T-helper 17 cell (primary cell): ENCODE results near the gene STK32C. TPM values are rescaled to one million over a fixed set of nuclear protein-coding genes. Genes with fewer than 3 reads are reported as not detected.

Experiments used
- ATAC-seq: fragments of 150-1000 bp; cut with Tn5 transposase; 2 replicates; pipeline ENCODE4 v1.10.0; 2021; ENCODE audit warnings: mild to moderate bottlenecking, moderate library complexity
- DNase-seq, 3 donors: peaks; one replicate each; pipeline versions ENCODE4 v3.0.0 to v3.0.0-alpha.2; 2020 to 2021
- H3K9me3 ChIP-seq: one replicate; pipeline ENCODE4 v1.7.0; 2013; ENCODE audit warnings: low read length, mild to moderate bottlenecking; ENCODE audit not compliant: control insufficient read depth, poor library complexity, severe bottlenecking
- H3K27ac Mint-ChIP-seq: one replicate; pipeline ENCODE4 v1.8.0; 2022; ENCODE audit warnings: mild to moderate bottlenecking, moderate library complexity, mixed read lengths
- H3K27me3 Mint-ChIP-seq: one replicate; pipeline ENCODE4 v1.8.0; 2022; ENCODE audit warnings: mixed read lengths
- H3K36me3 Mint-ChIP-seq: one replicate; pipeline ENCODE4 v1.8.0; 2022; ENCODE audit warnings: low read depth, mixed read lengths
- H3K4me1 Mint-ChIP-seq: one replicate; pipeline ENCODE4 v1.8.0; 2022; ENCODE audit warnings: mild to moderate bottlenecking, mixed read lengths
- H3K4me3 Mint-ChIP-seq: one replicate; pipeline ENCODE4 v1.8.0; 2022; ENCODE audit warnings: mild to moderate bottlenecking, moderate library complexity, mixed read lengths
- total RNA-seq, 4 donors: library from RNA in 2 of 4; stranded (reverse) in 2 of 4; gene quantifications; one replicate each; pipeline ENCODE4 v1.2.3 and lab custom pipeline; 2022 to 2026

STK32C gene
- total RNA-seq, 2 donors from 2014 or later = 7.1 to 8.4 TPM

- DNase-seq = no peak
These were observed 76.1 kb downstream of the STK32C start for GRCh38 chr10:132231656-132232022.

GRCh38 chr10:132230557-132231210 lies 77.1 kb downstream of the STK32C start:
- H3K27me3 Mint-ChIP-seq = no peaks in the 10 kb centered on the region
- peaks cover 7% of the 10 kb centered on the region for H3K36me3 Mint-ChIP-seq
- ATAC-seq = no peak
- H3K9me3 ChIP-seq = no peaks in the 10 kb centered on the region
- no peak for DNase-seq
- peaks cover 24% of the 10 kb centered on the region for H3K4me1 Mint-ChIP-seq
- peak overlapping the region; percentile 74 for H3K27ac Mint-ChIP-seq
- H3K4me3 Mint-ChIP-seq = peak overlapping the region; percentile 84

More at GRCh38 chr10:132231656-132232022, 76.1 kb downstream of the STK32C start:
- no peaks in the 10 kb centered on the region for H3K9me3 ChIP-seq
- no peak overlapping the region for H3K4me3 Mint-ChIP-seq
- H3K36me3 Mint-ChIP-seq = peaks cover 7% of the 10 kb centered on the region
- ATAC-seq = no peak
- no peaks in the 10 kb centered on the region for H3K27me3 Mint-ChIP-seq
- peak overlapping the region; percentile 74 for H3K27ac Mint-ChIP-seq
- H3K4me1 Mint-ChIP-seq = peaks cover 24% of the 10 kb centered on the region

GRCh38 chr10:132229834-132230556 lies 77.8 kb downstream of the STK32C start:
- H3K27me3 Mint-ChIP-seq = no peaks in the 10 kb centered on the region
- DNase-seq (no peak), ATAC-seq (peak; percentile 49)
- H3K9me3 ChIP-seq = no peaks in the 10 kb centered on the region
- peaks cover 24% of the 10 kb centered on the region for H3K4me1 Mint-ChIP-seq
- H3K27ac Mint-ChIP-seq = peak overlapping the region; percentile 24
- peaks cover 7% of the 10 kb centered on the region for H3K36me3 Mint-ChIP-seq
- peak overlapping the region; percentile 86 for H3K4me3 Mint-ChIP-seq

- ATAC-seq (no peak), DNase-seq (no peak)
- peak overlapping the region; percentile 45 for H3K4me3 Mint-ChIP-seq
- no peaks in the 10 kb centered on the region for H3K27me3 Mint-ChIP-seq
- H3K4me1 Mint-ChIP-seq = peaks cover 24% of the 10 kb centered on the region
- no peak overlapping the region for H3K27ac Mint-ChIP-seq
- no peaks in the 10 kb centered on the region for H3K9me3 ChIP-seq
- H3K36me3 Mint-ChIP-seq = peaks cover 7% of the 10 kb centered on the region
These were observed 78.7 kb downstream of the STK32C start for GRCh38 chr10:132229096-132229495.

GRCh38 chr10:132228616-132229015 lies 79.1 kb downstream of the STK32C start:
- peak overlapping the region; percentile 45 for H3K4me3 Mint-ChIP-seq
- no peaks in the 10 kb centered on the region for H3K9me3 ChIP-seq
- no peaks in the 10 kb centered on the region for H3K27me3 Mint-ChIP-seq
- ATAC-seq = no peak
- H3K36me3 Mint-ChIP-seq = peaks cover 7% of the 10 kb centered on the region
- no peak for DNase-seq
- peaks cover 24% of the 10 kb centered on the region for H3K4me1 Mint-ChIP-seq
- no peak overlapping the region for H3K27ac Mint-ChIP-seq

GRCh38 chr10:132227851-132228390 lies 79.8 kb downstream of the STK32C start:
- Mint-ChIP-seq H3K36me3 (peaks cover 7% of the 10 kb centered on the region), H3K27ac (no peak overlapping the region), H3K4me1 (peaks cover 23% of the 10 kb centered on the region), H3K27me3 (no peaks in the 10 kb centered on the region), H3K4me3 (no peak overlapping the region)
- no peak for DNase-seq
- ATAC-seq = no peak
- no peaks in the 10 kb centered on the region for H3K9me3 ChIP-seq

GRCh38 chr10:132226586-132227405 lies 81.0 kb downstream of the STK32C start:
- Mint-ChIP-seq H3K4me1 (peaks cover 13% of the 10 kb centered on the region), H3K36me3 (peaks cover 7% of the 10 kb centered on the region), H3K27me3 (no peaks in the 10 kb centered on the region), H3K4me3 (no peak overlapping the region), H3K27ac (peak overlapping the region; percentile 43)
- DNase-seq (no peak), ATAC-seq (no peak)
- no peaks in the 10 kb centered on the region for H3K9me3 ChIP-seq

- ATAC-seq (no peak), DNase-seq (no peak)
- Mint-ChIP-seq H3K27me3 (no peaks in the 10 kb centered on the region), H3K4me3 (no peak overlapping the region), H3K4me1 (peaks cover 13% of the 10 kb centered on the region), H3K36me3 (peaks cover 7% of the 10 kb centered on the region), H3K27ac (no peak overlapping the region)
- no peaks in the 10 kb centered on the region for H3K9me3 ChIP-seq
These were observed 81.9 kb downstream of the STK32C start for GRCh38 chr10:132225849-132226205.

- H3K27ac Mint-ChIP-seq = no peak overlapping the region
- peaks cover 7% of the 10 kb centered on the region for H3K36me3 Mint-ChIP-seq
- no peak overlapping the region for H3K4me3 Mint-ChIP-seq
- no peak for ATAC-seq
- no peaks in the 10 kb centered on the region for H3K9me3 ChIP-seq
- no peaks in the 10 kb centered on the region for H3K27me3 Mint-ChIP-seq
- DNase-seq = no peak
- H3K4me1 Mint-ChIP-seq = peaks cover 11% of the 10 kb centered on the region
These were observed 82.5 kb downstream of the STK32C start for GRCh38 chr10:132225073-132225848.

- no peaks in the 10 kb centered on the region for H3K27me3 Mint-ChIP-seq
- no peak for ATAC-seq
- H3K27ac Mint-ChIP-seq = no peak overlapping the region
- H3K9me3 ChIP-seq = no peaks in the 10 kb centered on the region
- peaks cover 7% of the 10 kb centered on the region for H3K4me1 Mint-ChIP-seq
- no peak overlapping the region for H3K4me3 Mint-ChIP-seq
- no peak for DNase-seq
- H3K36me3 Mint-ChIP-seq = peaks cover 7% of the 10 kb centered on the region
These were observed 83.2 kb downstream of the STK32C start for GRCh38 chr10:132224343-132225072.

- Mint-ChIP-seq H3K4me1 (peaks cover 5% of the 10 kb centered on the region), H3K36me3 (peaks cover 7% of the 10 kb centered on the region), H3K27ac (no peak overlapping the region), H3K27me3 (no peaks in the 10 kb centered on the region), H3K4me3 (no peak overlapping the region)
- DNase-seq (no peak), ATAC-seq (no peak)
- H3K9me3 ChIP-seq = no peaks in the 10 kb centered on the region
These were observed 84.0 kb downstream of the STK32C start for GRCh38 chr10:132223611-132224342.
